Skin epidermis (tissue), 12 donors: ENCODE measurements around the gene FBXO31.

ENCODE experiments used
- H3K27ac ChIP-seq, 21 experiments: fragments of 200-600 bp; sonication (generic) in 11 of 21; one replicate each; pipeline ENCODE4 v1.5.0; 2020; ENCODE audit warnings: mild to moderate bottlenecking in 3 of 21, inconsistent platforms in 2 of 21, moderate library complexity in 2 of 21
- H3K4me3 ChIP-seq, 7 experiments: fragments of 200-600 bp; sonication (generic) in 2 of 7; one replicate each; pipeline ENCODE4 v1.5.0; 2020; ENCODE audit warnings: inconsistent platforms in 2 of 7, mild to moderate bottlenecking in 2 of 7, moderate library complexity in 1 of 7

Gene FBXO31

DNA sequence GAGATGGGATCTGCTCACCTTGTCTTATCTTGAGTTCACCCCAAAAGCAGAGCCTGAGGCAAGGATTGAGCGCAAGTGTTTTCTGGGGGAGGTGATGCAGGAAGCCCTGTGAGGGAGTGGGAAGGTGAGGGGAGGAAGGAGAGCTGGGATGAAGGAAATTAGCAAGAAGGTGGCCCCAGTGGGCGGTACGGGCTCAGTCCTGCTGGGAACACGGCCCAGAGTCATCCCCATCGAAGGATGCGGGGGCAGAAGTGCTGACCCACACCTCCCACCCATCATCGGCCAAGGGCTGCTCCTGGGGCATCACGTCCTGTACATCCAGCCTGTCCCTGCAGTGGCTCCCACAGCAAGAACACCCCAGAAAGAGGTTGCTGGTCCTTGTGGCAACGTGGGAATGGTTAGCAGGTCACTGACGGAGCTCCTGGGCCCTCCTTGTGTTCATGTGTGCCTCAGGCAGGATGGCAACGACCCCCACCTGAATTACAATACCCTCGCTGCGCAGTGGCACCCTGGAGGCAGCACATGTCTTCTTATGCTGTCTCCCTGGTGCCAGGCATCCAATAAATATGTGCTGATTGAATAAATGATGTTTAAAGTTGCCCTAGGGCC, 84.6 kb downstream of the FBXO31 start:
- H3K27ac ChIP-seq: no peak overlapping the region
- H3K4me3 ChIP-seq: no peak overlapping the region

DNA sequence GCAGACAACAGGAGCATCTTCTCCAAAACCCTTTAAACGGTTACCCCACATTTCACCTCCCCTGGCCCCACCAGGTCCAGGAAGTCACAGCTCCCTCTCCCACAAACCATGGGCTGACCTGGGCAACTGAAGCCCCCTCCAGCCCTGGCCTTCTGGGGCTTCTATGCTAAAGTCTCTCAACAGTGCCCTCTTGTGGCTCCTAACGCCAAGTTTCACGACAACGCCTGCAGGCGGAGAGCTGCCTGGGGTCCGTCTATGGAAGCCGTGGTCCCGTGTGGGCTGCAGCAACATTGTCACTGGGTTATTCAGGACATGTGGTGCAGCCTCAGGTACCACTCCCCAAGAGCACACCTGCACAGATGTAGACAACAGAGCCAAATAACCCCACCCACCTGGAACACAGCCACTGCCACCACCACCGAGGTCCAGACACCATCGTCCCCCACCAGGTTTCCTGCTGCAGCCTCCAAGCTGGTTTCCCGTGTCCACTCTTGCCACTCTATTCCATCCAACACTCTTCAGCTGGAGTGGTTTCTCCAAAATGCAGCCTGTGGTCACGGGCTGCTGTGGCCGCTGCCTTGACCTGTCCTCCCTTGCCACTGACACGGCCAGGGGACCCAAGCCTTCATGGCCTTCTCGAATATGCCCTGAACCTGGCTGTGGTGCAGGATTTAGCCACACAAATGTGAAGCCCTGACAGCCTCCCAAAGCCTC, 85.5 kb downstream of the FBXO31 start:
- no peak overlapping the region for H3K27ac ChIP-seq
- no peak overlapping the region for H3K4me3 ChIP-seq

DNA sequence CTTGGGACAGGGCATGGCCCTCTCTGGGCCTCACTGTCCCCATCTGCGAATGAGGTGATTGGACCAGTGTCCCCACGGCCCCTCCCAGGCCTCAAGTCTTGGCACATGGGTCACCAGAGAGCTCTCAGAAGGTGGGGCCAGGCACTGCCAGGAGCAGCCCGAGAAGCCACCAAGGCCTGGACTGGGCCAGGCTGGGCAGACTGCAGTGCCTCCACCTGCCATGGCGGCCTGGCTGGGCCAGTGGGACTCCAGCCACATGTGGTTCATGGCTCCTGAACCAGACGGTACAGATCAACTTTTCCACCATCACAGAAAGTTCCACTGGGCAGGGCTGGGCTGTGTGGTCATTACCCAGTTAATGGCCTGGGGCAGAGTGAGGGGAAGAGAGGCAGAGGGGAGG, 86.2 kb downstream of the FBXO31 start:
- Histone ChIP-seq H3K27ac (no peak overlapping the region), H3K4me3 (no peak overlapping the region)

- no peak overlapping the region for H3K27ac ChIP-seq
- no peak overlapping the region for H3K4me3 ChIP-seq
Measured at GRCh38 chr16:87295661-87296531, 87.7 kb downstream of the FBXO31 start.

- H3K27ac ChIP-seq: no peak overlapping the region
Measured at GRCh38 chr16:87295259-87295658, 88.3 kb downstream of the FBXO31 start.

GRCh38 chr16:87293990-87294389, 89.6 kb downstream of the FBXO31 start:
- no peak overlapping the region for H3K27ac ChIP-seq
- H3K4me3 ChIP-seq: no peak overlapping the region

More at GRCh38 chr16:87295259-87295658, 88.3 kb downstream of the FBXO31 start:
- H3K4me3 ChIP-seq: no peak overlapping the region

DNA sequence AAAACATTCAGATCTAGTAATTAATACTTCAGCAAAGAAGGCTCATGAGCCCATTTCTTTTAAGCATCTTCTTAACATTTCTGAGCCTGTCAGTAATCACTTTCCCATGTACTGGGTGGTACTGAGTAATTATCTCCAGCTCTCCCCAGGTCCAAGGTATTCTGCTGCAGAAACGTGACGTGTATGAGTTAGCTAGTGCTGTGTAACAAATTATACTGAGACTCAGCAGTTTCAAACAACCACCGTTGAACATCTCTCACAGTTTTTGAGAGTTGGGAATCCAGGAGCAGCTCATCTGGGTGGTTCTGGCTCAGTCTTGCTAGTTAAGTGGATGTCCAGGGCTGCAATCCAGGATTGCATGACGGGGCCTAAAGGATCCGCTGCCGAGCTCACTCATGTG, 91.6 kb downstream of the FBXO31 start:
- Histone ChIP-seq H3K4me3 (no peak overlapping the region), H3K27ac (no peak overlapping the region)

DNA sequence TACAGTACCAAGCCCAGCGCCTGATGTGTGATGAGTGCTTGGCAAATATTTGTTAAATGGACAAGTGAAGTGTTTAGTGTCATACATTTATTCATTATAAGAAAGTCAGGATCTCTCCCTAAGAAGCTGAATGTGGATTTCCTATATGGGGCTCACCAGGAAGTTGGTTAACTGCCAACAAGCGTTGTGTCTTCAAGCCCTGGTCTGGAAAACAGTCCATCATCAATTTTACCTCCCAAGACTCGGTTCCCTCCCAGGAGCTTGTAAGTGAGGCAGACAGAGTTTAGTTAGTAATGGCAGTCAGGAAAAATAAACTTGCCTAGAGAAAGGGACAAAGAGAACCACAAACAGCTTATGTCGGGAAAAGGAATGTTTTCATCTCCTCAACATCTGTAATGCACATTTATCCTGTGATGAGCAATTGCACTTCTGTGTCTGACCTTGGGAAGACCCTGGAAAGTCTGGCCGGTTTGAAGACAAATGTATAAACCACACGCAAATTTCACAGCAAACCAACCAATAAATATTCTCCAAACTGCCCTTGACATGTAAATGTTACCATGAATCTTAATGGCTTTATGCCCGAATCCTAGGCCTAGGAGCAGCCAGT, 94.7 kb downstream of the FBXO31 start:
- H3K4me3 ChIP-seq: no peak overlapping the region
- H3K27ac ChIP-seq: peak overlapping the region in 3 of 21 experiments; percentile 3 to 47 (median 4)

- Histone ChIP-seq H3K27ac (no peak overlapping the region), H3K4me3 (no peak overlapping the region)
Measured at GRCh38 chr16:87286839-87287626, 96.5 kb downstream of the FBXO31 start.

GRCh38 chr16:87284183-87284582, 99.4 kb downstream of the FBXO31 start:
- Histone ChIP-seq H3K4me3 (no peak overlapping the region), H3K27ac (no peak overlapping the region)

DNA sequence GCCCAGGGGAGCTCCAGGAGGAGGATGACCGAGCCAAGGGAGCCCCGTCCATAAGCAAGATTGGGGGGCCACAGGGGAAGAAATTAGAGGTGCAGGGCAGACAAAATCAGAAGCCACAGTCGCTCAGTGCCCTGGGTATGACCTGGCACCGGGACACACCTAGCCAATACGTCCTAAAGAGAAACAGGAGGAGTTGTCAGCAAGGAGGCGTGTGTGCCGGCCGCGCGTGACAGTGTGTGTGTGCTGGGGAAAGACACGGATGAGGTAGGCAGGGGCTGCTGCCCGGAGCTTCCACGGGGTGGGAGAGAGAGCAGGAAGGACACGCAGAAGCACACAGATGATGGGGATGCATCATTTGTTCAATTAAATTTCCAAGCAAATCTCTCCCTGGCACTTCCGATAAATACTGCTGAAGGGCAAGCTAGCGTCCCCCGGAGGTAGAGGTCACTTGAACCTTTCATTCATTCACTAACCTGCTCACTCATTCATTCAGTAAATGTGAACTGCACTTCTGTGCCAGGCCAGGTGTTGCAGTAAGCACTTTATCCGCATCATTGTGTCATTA, 104.4 kb downstream of the FBXO31 start:
- Histone ChIP-seq H3K4me3 (no peak overlapping the region), H3K27ac (no peak overlapping the region)

- no peak overlapping the region for H3K27ac ChIP-seq
- no peak overlapping the region for H3K4me3 ChIP-seq
Measured at GRCh38 chr16:87278191-87279093, 105.1 kb downstream of the FBXO31 start.
